ENCODE data around the gene THRAP3. TPM values are rescaled to one million over a fixed set of nuclear protein-coding genes. Genes with fewer than 3 reads are reported as not detected.

The THRAP3 gene
- total RNA-seq, 1 donor from 2014 or later = 119 TPM

GRCh38 chr1:36341626-36342320, 117.5 kb downstream of the THRAP3 start:
- peaks cover 7% of the 10 kb centered on the region for H3K9me3 Mint-ChIP-seq (ENCODE audit: unreplicated experiment)
- no peaks in the 10 kb centered on the region for H3K36me3 Mint-ChIP-seq (ENCODE audit: unreplicated experiment)
- no peak overlapping the region for H3K27ac Mint-ChIP-seq (ENCODE audit: unreplicated experiment)
- DNase-seq = no peak
- no peak for TF ChIP-seq CTCF (IDR thresholded peaks at IDR 0.05; ENCODE audit: partially characterized antibody, unreplicated experiment)
- no peak overlapping the region for H3K4me3 Mint-ChIP-seq (ENCODE audit: unreplicated experiment)
- peaks cover 13% of the 10 kb centered on the region for H3K4me1 Mint-ChIP-seq (ENCODE audit: low read depth, unreplicated experiment)
- peaks cover 8% of the 10 kb centered on the region for H3K27me3 Mint-ChIP-seq (ENCODE audit: unreplicated experiment)

- peaks cover 7% of the 10 kb centered on the region for H3K9me3 Mint-ChIP-seq (ENCODE audit: unreplicated experiment)
- H3K27ac Mint-ChIP-seq (ENCODE audit: unreplicated experiment) = no peak overlapping the region
- peaks cover 6% of the 10 kb centered on the region for H3K27me3 Mint-ChIP-seq (ENCODE audit: unreplicated experiment)
- peak; percentile 22 for TF ChIP-seq CTCF (IDR thresholded peaks at IDR 0.05; ENCODE audit: partially characterized antibody, unreplicated experiment)
- no peak overlapping the region for H3K4me3 Mint-ChIP-seq (ENCODE audit: unreplicated experiment)
- no peaks in the 10 kb centered on the region for H3K36me3 Mint-ChIP-seq (ENCODE audit: unreplicated experiment)
- DNase-seq = peak; percentile 41
- H3K4me1 Mint-ChIP-seq (ENCODE audit: low read depth, unreplicated experiment) = peaks cover 20% of the 10 kb centered on the region
These were observed 118.4 kb downstream of the THRAP3 start for GRCh38 chr1:36342426-36343185.

GRCh38 chr1:36343651-36344394, 119.6 kb downstream of the THRAP3 start:
- Mint-ChIP-seq H3K9me3 (ENCODE audit: unreplicated experiment) (peaks cover 10% of the 10 kb centered on the region), H3K4me1 (ENCODE audit: low read depth, unreplicated experiment) (peaks cover 28% of the 10 kb centered on the region), H3K27me3 (ENCODE audit: unreplicated experiment) (peaks cover 6% of the 10 kb centered on the region), H3K27ac (ENCODE audit: unreplicated experiment) (peak overlapping the region; percentile 52), H3K36me3 (ENCODE audit: unreplicated experiment) (no peaks in the 10 kb centered on the region), H3K4me3 (ENCODE audit: unreplicated experiment) (no peak overlapping the region)
- TF ChIP-seq CTCF (IDR thresholded peaks at IDR 0.05; ENCODE audit: partially characterized antibody, unreplicated experiment) = no peak
- no peak for DNase-seq

GRCh38 chr1:36344395-36344680, 120.1 kb downstream of the THRAP3 start:
- Mint-ChIP-seq H3K27ac (ENCODE audit: unreplicated experiment) (peak overlapping the region; percentile 52), H3K4me3 (ENCODE audit: unreplicated experiment) (no peak overlapping the region), H3K36me3 (ENCODE audit: unreplicated experiment) (no peaks in the 10 kb centered on the region), H3K4me1 (ENCODE audit: low read depth, unreplicated experiment) (peaks cover 28% of the 10 kb centered on the region), H3K27me3 (ENCODE audit: unreplicated experiment) (peaks cover 5% of the 10 kb centered on the region), H3K9me3 (ENCODE audit: unreplicated experiment) (peaks cover 12% of the 10 kb centered on the region)
- TF ChIP-seq CTCF (IDR thresholded peaks at IDR 0.05; ENCODE audit: partially characterized antibody, unreplicated experiment) = no peak
- DNase-seq = no peak

Measured in glutamatergic neuron (in vitro differentiated cells).